NCI-H2081 (cell line): ENCODE results near the gene SCAF1.

Experiments used
- DNase-seq, 2 experiments: peaks; one replicate each; lab custom pipeline; 2025; lab: John Stamatoyannopoulos, UW

Gene SCAF1

GRCh38 chr19:49641688-49642491 lies at the start of gene SCAF1:
Gene SCAF1, plus strand, starts transcription at chr19:49642209. Its CDS starts 2,818 bp downstream, at chr19:49645027.
- peak; percentile 99 for DNase-seq

GRCh38 chr19:49592486-49593232 lies 49.4 kb upstream of the SCAF1 start:
- no peak for DNase-seq

- DNase-seq = peak; percentile 87 to 94
Observed at GRCh38 chr19:49593233-49594113, 48.5 kb upstream of the SCAF1 start.

GRCh38 chr19:49594157-49594992 lies 47.6 kb upstream of the SCAF1 start:
- no peak for DNase-seq

GRCh38 chr19:49594993-49595818 lies 46.8 kb upstream of the SCAF1 start:
- DNase-seq = no peak

GRCh38 chr19:49595819-49596404 lies 46.1 kb upstream of the SCAF1 start:
- no peak for DNase-seq

GRCh38 chr19:49596407-49596806 lies 45.6 kb upstream of the SCAF1 start:
- no peak for DNase-seq

- DNase-seq = no peak
Observed at GRCh38 chr19:49596954-49597702, 44.9 kb upstream of the SCAF1 start.

GRCh38 chr19:49597703-49597974 lies 44.4 kb upstream of the SCAF1 start:
- DNase-seq = no peak

GRCh38 chr19:49599378-49600295 lies 42.4 kb upstream of the SCAF1 start:
- no peak for DNase-seq

- DNase-seq = no peak
Observed at GRCh38 chr19:49601482-49602038, 40.4 kb upstream of the SCAF1 start.

GRCh38 chr19:49602806-49603205 lies 39.2 kb upstream of the SCAF1 start:
- no peak for DNase-seq

- DNase-seq = no peak
Observed at GRCh38 chr19:49605605-49606004, 36.4 kb upstream of the SCAF1 start.

GRCh38 chr19:49609499-49610092 lies 32.4 kb upstream of the SCAF1 start:
- no peak for DNase-seq

- peak; percentile 34 to 75 for DNase-seq
Observed at GRCh38 chr19:49613374-49613773, 28.6 kb upstream of the SCAF1 start.

GRCh38 chr19:49614096-49614833 lies 27.7 kb upstream of the SCAF1 start:
- no peak for DNase-seq

GRCh38 chr19:49615861-49616260 lies 26.1 kb upstream of the SCAF1 start:
- DNase-seq = no peak
